ENCODE measurements around the gene B4GALT7.

B4GALT7 gene

GRCh38 chr5:177592010-177592834 is 7.7 kb upstream of the B4GALT7 start, which contains the start of gene TMED9:
TMED9 (plus strand) TSS chr5:177592203; CDS start chr5:177592215, 12 bp downstream.
- DNase-seq, result peak; percentile 80

- no peak for DNase-seq
Measured at GRCh38 chr5:177592905-177593304, 7.0 kb upstream of the B4GALT7 start.

GRCh38 chr5:177593511-177593910 is 6.4 kb upstream of the B4GALT7 start:
- no peak for DNase-seq

- DNase-seq, result no peak
Measured at GRCh38 chr5:177594071-177594470, 5.9 kb upstream of the B4GALT7 start.

- no peak for DNase-seq
Measured at GRCh38 chr5:177595026-177595585, 4.8 kb upstream of the B4GALT7 start.

- DNase-seq, result no peak
Measured at GRCh38 chr5:177595991-177596774, 3.7 kb upstream of the B4GALT7 start.

GRCh38 chr5:177596775-177597238 is 3.1 kb upstream of the B4GALT7 start:
- DNase-seq, result no peak

- DNase-seq, result no peak
Measured at GRCh38 chr5:177598477-177598876, 1.5 kb upstream of the B4GALT7 start.

GRCh38 chr5:177600508-177601018 is 631 bp downstream of the B4GALT7 start:
- no peak for DNase-seq

- no peak for DNase-seq
Measured at GRCh38 chr5:177601126-177601525, 1.2 kb downstream of the B4GALT7 start.

GRCh38 chr5:177601577-177602457 is 1.9 kb downstream of the B4GALT7 start:
- DNase-seq, result no peak

GRCh38 chr5:177602458-177602830 is 2.5 kb downstream of the B4GALT7 start:
- DNase-seq, result no peak

- no peak for DNase-seq
Measured at GRCh38 chr5:177603631-177604030, 3.7 kb downstream of the B4GALT7 start.

GRCh38 chr5:177604116-177604521 is 4.2 kb downstream of the B4GALT7 start:
- no peak for DNase-seq

- DNase-seq, result no peak
Measured at GRCh38 chr5:177604656-177605055, 4.7 kb downstream of the B4GALT7 start.

- no peak for DNase-seq
Measured at GRCh38 chr5:177605078-177605477, 5.1 kb downstream of the B4GALT7 start.

GRCh38 chr5:177605667-177606066 is 5.7 kb downstream of the B4GALT7 start:
- DNase-seq, result no peak

GRCh38 chr5:177606071-177607051 is 6.4 kb downstream of the B4GALT7 start:
- no peak for DNase-seq

- DNase-seq, result no peak
Measured at GRCh38 chr5:177607115-177607451, 7.2 kb downstream of the B4GALT7 start.

GRCh38 chr5:177607452-177608192 is 7.7 kb downstream of the B4GALT7 start:
- DNase-seq, result peak; percentile 72
